ENCODE measurements around the gene MAN1B1. TPM values are rescaled to one million over a fixed set of nuclear protein-coding genes. Genes with fewer than 3 reads are reported as not detected.

Gene MAN1B1
- total RNA-seq, result 50.4 and 54.0 TPM in 2 replicates
- long read RNA-seq, full-length matches to known transcripts, result 56 of 71 reads
- long read RNA-seq, partial matches to known transcripts, result 3 of 71 reads
- long read RNA-seq, other reads (novel, unspliced or antisense), result 12 of 71 reads

DNA sequence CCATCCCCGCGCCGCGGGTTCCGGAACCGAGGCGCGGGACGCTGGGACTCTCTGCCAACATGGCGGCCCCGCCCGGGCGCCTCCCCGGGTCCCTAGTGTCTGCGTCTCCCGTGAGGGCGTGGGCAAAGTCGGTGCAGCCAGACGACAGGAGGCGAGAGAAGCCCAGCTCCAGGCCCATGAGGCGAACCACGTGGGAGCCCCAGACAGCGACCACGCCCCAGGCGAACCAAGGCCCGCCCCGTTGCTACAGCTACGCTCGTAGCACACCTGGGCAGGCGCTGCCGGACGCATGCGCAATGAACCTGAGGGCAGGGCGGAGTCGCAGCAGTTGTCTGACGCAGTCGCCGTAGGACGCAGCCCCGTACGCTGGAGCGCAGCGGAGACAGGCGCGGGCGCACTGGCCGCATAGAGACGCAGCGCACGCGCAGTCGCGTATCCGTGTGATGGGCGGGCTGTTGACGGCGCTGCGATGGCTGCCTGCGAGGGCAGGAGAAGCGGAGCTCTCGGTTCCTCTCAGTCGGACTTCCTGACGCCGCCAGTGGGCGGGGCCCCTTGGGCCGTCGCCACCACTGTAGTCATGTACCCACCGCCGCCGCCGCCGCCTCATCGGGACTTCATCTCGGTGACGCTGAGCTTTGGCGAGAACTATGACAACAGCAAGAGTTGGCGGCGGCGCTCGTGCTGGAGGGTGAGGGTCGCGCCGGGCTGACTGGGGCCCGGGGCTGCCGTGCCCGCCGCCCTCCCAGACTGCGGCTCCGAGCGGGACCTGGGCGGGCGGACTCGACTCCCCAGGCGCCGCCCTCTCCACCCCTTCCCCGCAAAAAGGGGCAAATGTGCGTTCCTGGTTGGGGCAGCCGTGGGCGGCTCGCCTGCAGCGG is at the start of gene MAN1B1:
Gene MAN1B1, plus strand, starts transcription at position 455 of the 878 bp plus-strand sequence. Its CDS starts 15 bp downstream, at position 470.
- peak; percentile 94 for DNase-seq (ENCODE audit: low read depth, low spot score)
- Mint-ChIP-seq H3K4me3 (peak within 1 kb of the TSS; percentile 93), H3K27me3 (ENCODE audit: low read depth) (peaks cover 25% of the 10 kb centered on the region), H3K27ac (ENCODE audit: unreplicated experiment) (peak within 1 kb of the TSS; percentile 91), H3K4me1 (peaks cover 23% of the 10 kb centered on the region), H3K36me3 (ENCODE audit: low read depth) (no peaks in the 10 kb centered on the region), H3K9me3 (no peaks in the 10 kb centered on the region)
- TF ChIP-seq, protein P1, sequence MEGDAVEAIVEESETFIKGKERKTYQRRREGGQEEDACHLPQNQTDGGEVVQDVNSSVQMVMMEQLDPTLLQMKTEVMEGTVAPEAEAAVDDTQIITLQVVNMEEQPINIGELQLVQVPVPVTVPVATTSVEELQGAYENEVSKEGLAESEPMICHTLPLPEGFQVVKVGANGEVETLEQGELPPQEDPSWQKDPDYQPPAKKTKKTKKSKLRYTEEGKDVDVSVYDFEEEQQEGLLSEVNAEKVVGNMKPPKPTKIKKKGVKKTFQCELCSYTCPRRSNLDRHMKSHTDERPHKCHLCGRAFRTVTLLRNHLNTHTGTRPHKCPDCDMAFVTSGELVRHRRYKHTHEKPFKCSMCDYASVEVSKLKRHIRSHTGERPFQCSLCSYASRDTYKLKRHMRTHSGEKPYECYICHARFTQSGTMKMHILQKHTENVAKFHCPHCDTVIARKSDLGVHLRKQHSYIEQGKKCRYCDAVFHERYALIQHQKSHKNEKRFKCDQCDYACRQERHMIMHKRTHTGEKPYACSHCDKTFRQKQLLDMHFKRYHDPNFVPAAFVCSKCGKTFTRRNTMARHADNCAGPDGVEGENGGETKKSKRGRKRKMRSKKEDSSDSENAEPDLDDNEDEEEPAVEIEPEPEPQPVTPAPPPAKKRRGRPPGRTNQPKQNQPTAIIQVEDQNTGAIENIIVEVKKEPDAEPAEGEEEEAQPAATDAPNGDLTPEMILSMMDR (conservative IDR thresholded peaks at IDR 0.05), result no peak

DNA sequence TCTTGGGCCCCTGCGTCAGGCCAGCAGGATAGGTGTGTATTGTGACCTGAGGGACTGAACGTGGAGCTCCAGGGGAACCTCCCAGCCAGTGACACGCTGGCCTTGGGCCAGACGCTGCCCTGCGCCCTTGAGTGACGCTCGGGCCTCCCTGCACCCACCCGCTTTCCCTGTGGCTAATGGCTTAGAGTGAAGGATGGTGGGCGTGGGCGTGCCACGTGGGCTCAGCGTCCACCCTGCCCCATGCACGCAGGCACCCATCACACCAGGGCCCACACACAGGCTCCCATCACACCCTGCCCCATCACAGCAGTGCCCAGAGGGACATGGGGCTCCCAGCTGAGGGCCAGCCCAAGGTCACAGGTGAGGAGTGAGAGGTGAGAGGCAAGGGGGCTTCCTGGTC is 49.8 kb upstream of the MAN1B1 start:
- H3K4me3 Mint-ChIP-seq, result no peak overlapping the region
- DNase-seq (ENCODE audit: low read depth, low spot score), result no peak
- no peaks in the 10 kb centered on the region for H3K36me3 Mint-ChIP-seq (ENCODE audit: low read depth)
- no peaks in the 10 kb centered on the region for H3K27me3 Mint-ChIP-seq (ENCODE audit: low read depth)
- no peaks in the 10 kb centered on the region for H3K4me1 Mint-ChIP-seq
- TF ChIP-seq, protein P1 (conservative IDR thresholded peaks at IDR 0.05), result no peak
- H3K9me3 Mint-ChIP-seq, result no peaks in the 10 kb centered on the region
- no peak overlapping the region for H3K27ac Mint-ChIP-seq (ENCODE audit: unreplicated experiment)

DNA sequence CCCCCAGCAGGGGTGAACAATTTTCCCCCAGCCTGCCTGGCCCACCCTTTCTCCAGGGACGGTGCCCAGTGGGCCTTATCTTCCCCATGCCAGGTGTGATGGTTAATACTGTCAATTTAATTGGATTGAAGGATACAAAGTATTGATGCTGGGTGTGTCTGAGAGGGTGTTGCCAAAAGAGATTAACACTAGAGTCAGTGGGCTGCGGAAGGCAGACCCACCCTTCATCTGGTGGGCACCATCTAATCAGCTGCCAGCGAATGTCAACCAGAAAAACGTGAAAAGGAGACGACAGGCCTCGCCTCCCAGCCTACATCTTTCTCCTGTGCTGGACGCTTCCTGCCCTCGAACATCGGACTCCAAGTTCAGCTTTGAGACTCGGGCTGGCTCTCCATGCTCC is 49.3 kb upstream of the MAN1B1 start:
- no peaks in the 10 kb centered on the region for H3K9me3 Mint-ChIP-seq
- no peak overlapping the region for H3K27ac Mint-ChIP-seq (ENCODE audit: unreplicated experiment)
- DNase-seq (ENCODE audit: low read depth, low spot score), result no peak
- no peaks in the 10 kb centered on the region for H3K36me3 Mint-ChIP-seq (ENCODE audit: low read depth)
- H3K27me3 Mint-ChIP-seq (ENCODE audit: low read depth), result no peaks in the 10 kb centered on the region
- TF ChIP-seq, protein P1 (conservative IDR thresholded peaks at IDR 0.05), result no peak
- no peaks in the 10 kb centered on the region for H3K4me1 Mint-ChIP-seq
- H3K4me3 Mint-ChIP-seq, result no peak overlapping the region

DNA sequence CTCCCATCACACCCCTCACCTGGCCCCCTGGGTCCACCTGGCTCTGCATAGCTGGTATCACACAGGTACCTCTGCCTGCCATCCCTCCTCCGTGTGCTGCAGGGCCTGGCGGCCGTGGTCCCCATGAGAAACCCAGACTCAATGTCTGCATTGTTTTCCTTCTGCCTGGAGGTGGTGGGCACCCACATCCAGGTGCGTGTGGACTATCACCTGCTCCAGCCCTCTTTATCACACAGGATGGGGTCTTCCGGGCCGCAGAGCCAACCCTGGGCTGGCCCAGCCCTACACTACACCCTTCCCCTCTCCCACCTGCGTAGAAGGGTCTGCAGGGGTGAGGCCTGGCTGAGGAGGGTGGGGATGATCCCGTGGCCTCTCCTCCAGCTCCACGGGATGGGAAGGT is 47.9 kb upstream of the MAN1B1 start:
- Mint-ChIP-seq H3K27ac (ENCODE audit: unreplicated experiment) (no peak overlapping the region), H3K9me3 (no peaks in the 10 kb centered on the region), H3K36me3 (ENCODE audit: low read depth) (no peaks in the 10 kb centered on the region), H3K4me1 (no peaks in the 10 kb centered on the region), H3K4me3 (no peak overlapping the region), H3K27me3 (ENCODE audit: low read depth) (no peaks in the 10 kb centered on the region)
- no peak for DNase-seq (ENCODE audit: low read depth, low spot score)
- TF ChIP-seq, protein P1 (conservative IDR thresholded peaks at IDR 0.05), result no peak

DNA sequence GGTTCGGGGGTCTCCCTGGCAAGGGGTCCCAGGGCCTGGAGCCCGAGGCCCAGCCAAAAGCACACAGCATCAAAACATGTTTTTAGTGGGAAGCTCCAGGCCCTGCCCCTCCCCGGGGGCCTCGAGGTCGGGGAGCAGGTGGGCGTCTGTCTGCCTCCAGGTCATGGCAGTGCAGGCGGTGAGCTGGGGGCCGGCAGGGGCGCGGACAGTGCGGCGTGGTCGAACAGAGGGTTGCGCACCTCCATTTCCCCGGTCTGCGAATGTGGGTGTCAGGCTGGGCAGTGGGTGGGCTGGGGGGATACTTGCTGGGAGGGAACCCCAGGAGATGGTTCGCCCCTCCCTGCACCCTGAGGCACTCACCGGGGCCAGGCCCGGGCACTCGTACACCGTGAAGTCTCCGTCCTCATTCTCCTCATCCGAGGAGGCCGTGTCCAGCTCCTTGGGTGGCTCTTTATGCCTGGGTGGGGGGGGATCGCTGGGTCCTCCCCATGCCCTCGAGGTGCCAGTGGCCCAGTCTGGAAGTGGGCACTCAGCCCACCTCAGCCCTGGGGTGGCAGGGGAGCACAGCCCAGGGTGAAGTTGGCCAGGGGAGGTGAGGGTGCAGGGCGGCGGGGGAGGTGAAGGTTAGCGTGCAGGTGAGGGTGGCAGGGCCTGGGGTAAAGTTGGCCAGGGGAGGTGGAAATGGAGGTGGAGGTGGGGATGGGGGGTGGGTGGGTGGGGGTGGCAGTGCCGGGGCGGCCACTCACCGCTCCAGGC is 47.0 kb upstream of the MAN1B1 start:
- TF ChIP-seq, protein P1 (conservative IDR thresholded peaks at IDR 0.05), result no peak
- Mint-ChIP-seq H3K36me3 (ENCODE audit: low read depth) (no peaks in the 10 kb centered on the region), H3K9me3 (no peaks in the 10 kb centered on the region), H3K4me1 (peaks cover 2% of the 10 kb centered on the region), H3K4me3 (no peak overlapping the region), H3K27me3 (ENCODE audit: low read depth) (peaks cover 2% of the 10 kb centered on the region), H3K27ac (ENCODE audit: unreplicated experiment) (no peak overlapping the region)
- no peak for DNase-seq (ENCODE audit: low read depth, low spot score)

Measured in neural crest cell (in vitro differentiated cells).